A549 (cell line): ENCODE results near the gene GPR139. TPM values are rescaled to one million over a fixed set of nuclear protein-coding genes. Genes with fewer than 3 reads are reported as not detected.

Experiments
- ATAC-seq, 2 experiments: fragments of 200-7000 bp in 1 of 2; fragments of >200 bp in 1 of 2; cut with Nextera tagmentation in 1 of 2; cut with Tn5 transposase in 1 of 2; 3 replicates each; pipeline versions ENCODE4 v1.8.0 to v1.9.1; 2018 to 2020; ENCODE audit warnings: mild to moderate bottlenecking in 1 of 2, moderate library complexity in 1 of 2
- CTCF ChIA-PET: fragments of 300-600 bp; sonication (Branson Sonifier 250); formaldehyde crosslinking; extraction: SDS; loops from one replicate; lab custom pipeline; 2021; ENCODE audit warnings: antibody characterized with exemption, inconsistent platforms; lab: Yijun Ruan, JAX
- POLR2A ChIA-PET: fragments of 350-600 bp; formaldehyde crosslinking; extraction: SDS; loops from one replicate; lab custom pipeline; 2021; ENCODE audit warnings: antibody characterized with exemption, inconsistent platforms; lab: Yijun Ruan, JAX
- DNase-seq, 2 experiments: peaks; one replicate each; pipeline versions ENCODE4 v3.0.0 to v3.0.0-alpha.2; 2011 to 2016; ENCODE audit warnings: low read depth in 1 of 2, low spot score in 1 of 2
- FAIRE-seq: peaks from 2 replicates; lab custom pipeline; 2011; peaks lifted over from hg19 to GRCh38; lab: Jason Lieb, UNC
- H3K27ac ChIP-seq, 2 experiments: fragments of >200 bp; sonication (Bioruptor Twin); formaldehyde crosslinking; 3 replicates each; pipeline ENCODE4 v1.5.1; 2016 to 2017
- H3K4me1 ChIP-seq: fragments of >200 bp; sonication (Bioruptor Twin); formaldehyde crosslinking; 3 replicates; pipeline ENCODE4 v1.6.1; 2016
- H3K4me2 ChIP-seq: fragments of >200 bp; sonication (Bioruptor Twin); formaldehyde crosslinking; 3 replicates; pipeline ENCODE4 v1.6.1; 2016
- H3K4me3 ChIP-seq: fragments of >200 bp; sonication (Bioruptor Twin); formaldehyde crosslinking; 3 replicates; pipeline ENCODE4 v1.5.1; 2016
- H3K9me3 ChIP-seq: fragments of >200 bp; sonication (Bioruptor Twin); formaldehyde crosslinking; 3 replicates; pipeline ENCODE4 v1.6.1; 2016
- CHD2 ChIP-seq: fragments of 150-350 bp; IDR thresholded peaks from 2 replicates; pipeline ENCODE4 v1.6.1; 2014; ENCODE audit warnings: low read length; ENCODE audit not compliant: partially characterized antibody
- CHD4 ChIP-seq: fragments of 200-600 bp; sonication (generic); IDR thresholded peaks from 2 replicates; pipeline ENCODE4 v1.6.1; 2016; ENCODE audit warnings: antibody characterized with exemption, mild to moderate bottlenecking, borderline replicate concordance
- EHMT2 ChIP-seq: fragments of 200-600 bp; sonication (generic); IDR thresholded peaks from 2 replicates; pipeline ENCODE4 v1.6.1; 2016; ENCODE audit warnings: antibody characterized with exemption, low read depth, mild to moderate bottlenecking, moderate library complexity
- ESRRA ChIP-seq: fragments of 150-350 bp; IDR thresholded peaks from 2 replicates; pipeline ENCODE4 v1.6.1; 2014; ENCODE audit warnings: mild to moderate bottlenecking, low read length, borderline replicate concordance
- FOSL2 ChIP-seq, 2 experiments: fragments of 450-650 bp in 1 of 2; fragments of >200 bp in 1 of 2; sonication (Bioruptor Twin) in 1 of 2; formaldehyde crosslinking; IDR thresholded peaks; 2 replicates each; pipeline versions ENCODE4 v1.5.0 to v1.6.1; 2016 to 2020; ENCODE audit warnings: mild to moderate bottlenecking in 1 of 2, moderate library complexity in 1 of 2
- FOXS1 ChIP-seq: fragments of 250-450 bp; sonication (Bioruptor Pico); IDR thresholded peaks from 2 replicates; pipeline ENCODE4 v1.5.0; 2020; ENCODE audit warnings: mild to moderate bottlenecking, moderate library complexity
- JUNB ChIP-seq: fragments of >200 bp; sonication (Bioruptor Twin); formaldehyde crosslinking; IDR thresholded peaks from 2 replicates; pipeline ENCODE4 v1.6.1; 2016
- MAFK ChIP-seq: fragments of 450-650 bp; IDR thresholded peaks from 2 replicates; pipeline ENCODE4 v1.6.1; 2014; ENCODE audit not compliant: partially characterized antibody
- MAX ChIP-seq: IDR thresholded peaks from 2 replicates; pipeline ENCODE4 v1.6.1; 2012
- MYC ChIP-seq: IDR thresholded peaks from 2 replicates; pipeline ENCODE4 v1.6.1; 2012; ENCODE audit warnings: mild to moderate bottlenecking, inconsistent platforms, low read length, improper control_type of control experiment, borderline replicate concordance
- NPAS2 ChIP-seq: fragments of 250-450 bp; sonication (Bioruptor Pico); IDR thresholded peaks from 2 replicates; pipeline ENCODE4 v1.8.0; 2022; ENCODE audit warnings: mild to moderate bottlenecking, moderate library complexity, borderline replicate concordance
- POLR2AphosphoS2 ChIP-seq: conservative IDR thresholded peaks from 2 replicates; pipeline ENCODE4 v1.6.1; 2012; ENCODE audit warnings: low read length, improper control_type of control experiment, inconsistent platforms
- RAD21 ChIP-seq, 2 experiments: fragments of >200 bp in 1 of 2; sonication (Bioruptor Twin) in 1 of 2; formaldehyde crosslinking in 1 of 2; IDR thresholded peaks in 1 of 2; conservative IDR thresholded peaks in 1 of 2; 2 replicates in 1 of 2; 3 replicates in 1 of 2; pipeline ENCODE4 v1.6.1; 2012 to 2018; ENCODE audit warnings: inconsistent platforms in 1 of 2
- RCOR1 ChIP-seq: fragments of 150-350 bp; IDR thresholded peaks from 2 replicates; pipeline ENCODE4 v1.6.1; 2014; ENCODE audit warnings: antibody characterized with exemption, low read length, low read depth
- SREBF2 ChIP-seq: fragments of 450-650 bp; IDR thresholded peaks from 2 replicates; pipeline ENCODE4 v1.6.1; 2014; ENCODE audit warnings: mild to moderate bottlenecking, moderate library complexity
- TFCP2L1 ChIP-seq: fragments of 250-450 bp; sonication (Bioruptor Pico); IDR thresholded peaks from 2 replicates; pipeline ENCODE4 v1.5.0; 2021; ENCODE audit warnings: mild to moderate bottlenecking
- TP53 ChIP-seq: fragments of 250-450 bp; sonication (Bioruptor Pico); IDR thresholded peaks from 2 replicates; pipeline ENCODE4 v1.5.0; 2021; ENCODE audit warnings: mild to moderate bottlenecking, moderate library complexity
- ZC3H11A ChIP-seq: fragments of 450-650 bp; IDR thresholded peaks from 2 replicates; pipeline ENCODE4 v1.6.1; 2014; ENCODE audit warnings: antibody characterized with exemption, mild to moderate bottlenecking
- ZFP36 ChIP-seq: fragments of 450-650 bp; IDR thresholded peaks from 2 replicates; pipeline ENCODE4 v1.6.1; 2014; ENCODE audit warnings: borderline replicate concordance; ENCODE audit not compliant: partially characterized antibody
- ZSCAN20 ChIP-seq: fragments of 250-450 bp; sonication (Bioruptor Pico); IDR thresholded peaks from 2 replicates; pipeline ENCODE4 v1.8.0; 2022; ENCODE audit warnings: mild to moderate bottlenecking, moderate library complexity
- WGBS: methylation state at CpG from one replicate; pipeline ENCODE4 v1.1.6; 2017; ENCODE audit errors: missing lambda C conversion rate; 5-methylcytosine and 5-hydroxymethylcytosine counted together
- polyA plus RNA-seq, 4 experiments: library from polyadenylated mRNA; depleted of rRNA in 3 of 4; stranded (reverse); fragments of >200 nt; fragmentation: RNase III in 1 of 4; extraction: RNeasy Plus Mini Kit Qiagen cat#74134 plus additional on column Dnase treatment in 1 of 4; gene quantifications; 2 replicates in 3 of 4; 3 replicates in 1 of 4; pipeline ENCODE4 v1.2.3, GENCODE V29; 2011 to 2017
- TF ChIP-seq, protein P1 (sequence below): fragments of >200 bp; sonication (Bioruptor Twin); formaldehyde crosslinking; IDR thresholded peaks from 2 replicates; pipeline ENCODE4 v1.6.1; 2016
- TF ChIP-seq, protein P2 (sequence below): fragments of 250-450 bp; sonication (Bioruptor Pico); IDR thresholded peaks from 2 replicates; pipeline ENCODE4 v1.5.0; 2020; ENCODE audit warnings: low read depth, mild to moderate bottlenecking, moderate library complexity
- TF ChIP-seq, protein P3 (sequence below): fragments of >200 bp; sonication (Bioruptor Twin); formaldehyde crosslinking; IDR thresholded peaks from 3 replicates; pipeline ENCODE4 v1.6.1; 2016
- TF ChIP-seq, protein P4 (sequence below): fragments of 250-450 bp; sonication (Bioruptor Pico); IDR thresholded peaks from 2 replicates; pipeline ENCODE4 v1.5.0; 2021; ENCODE audit warnings: mild to moderate bottlenecking, moderate library complexity, borderline replicate concordance
- TF ChIP-seq, protein P5 (sequence below): fragments of 150-350 bp; IDR thresholded peaks from 2 replicates; pipeline ENCODE4 v1.6.1; 2014; ENCODE audit warnings: low read depth, mild to moderate bottlenecking, low read length

Gene GPR139
- polyA plus RNA-seq, 2 of the 4 experiments (the other 2 are of a cell fraction): not detected

- TF ChIP-seq, protein P1, sequence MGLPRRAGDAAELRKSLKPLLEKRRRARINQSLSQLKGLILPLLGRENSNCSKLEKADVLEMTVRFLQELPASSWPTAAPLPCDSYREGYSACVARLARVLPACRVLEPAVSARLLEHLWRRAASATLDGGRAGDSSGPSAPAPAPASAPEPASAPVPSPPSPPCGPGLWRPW: no peak
- no peak for TF ChIP-seq NPAS2 (CRISPR knock-in tag)
- TF ChIP-seq EHMT2: no peak
- TF ChIP-seq MYC: no peak
Observed at GRCh38 chr16:20042848-20043247, 30.8 kb downstream of the GPR139 start (continued).

- WGBS: 2% methylated on average over 4 of the region's 4 CpGs
- Histone ChIP-seq H3K4me3 (no peak overlapping the region), H3K27ac (no peak overlapping the region), H3K9me3 (no peaks in the 10 kb centered on the region), H3K4me1 (no peaks in the 10 kb centered on the region), H3K4me2 (no peak overlapping the region)
- ChIA-PET CTCF (interaction anchor here (1.4 kb wide), 1 partner anchor 258 kb away, joined by 3 read pairs; no protein-coding TSS in a partner anchor), POLR2A (no interaction called here)
- no peak for TF ChIP-seq FOXS1 (CRISPR knock-in tag)
- no peak for TF ChIP-seq SREBF2
- no peak for TF ChIP-seq CHD2
- TF ChIP-seq, protein P2, sequence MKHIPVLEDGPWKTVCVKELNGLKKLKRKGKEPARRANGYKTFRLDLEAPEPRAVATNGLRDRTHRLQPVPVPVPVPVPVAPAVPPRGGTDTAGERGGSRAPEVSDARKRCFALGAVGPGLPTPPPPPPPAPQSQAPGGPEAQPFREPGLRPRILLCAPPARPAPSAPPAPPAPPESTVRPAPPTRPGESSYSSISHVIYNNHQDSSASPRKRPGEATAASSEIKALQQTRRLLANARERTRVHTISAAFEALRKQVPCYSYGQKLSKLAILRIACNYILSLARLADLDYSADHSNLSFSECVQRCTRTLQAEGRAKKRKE (CRISPR knock-in tag): no peak
- TF ChIP-seq ZFP36: no peak
- TF ChIP-seq, protein P1: no peak
- TF ChIP-seq ZSCAN20: no peak
- TF ChIP-seq TP53 (CRISPR knock-in tag): no peak
- no peak for TF ChIP-seq CHD4
- no peak for TF ChIP-seq MAFK
- no peak for TF ChIP-seq RCOR1
- no peak for TF ChIP-seq FOSL2 (IDR thresholded peaks at IDR 0.05)
- no peak for TF ChIP-seq FOSL2 (CRISPR knock-in tag; IDR thresholded peaks at IDR 0.05)
- TF ChIP-seq, protein P3, sequence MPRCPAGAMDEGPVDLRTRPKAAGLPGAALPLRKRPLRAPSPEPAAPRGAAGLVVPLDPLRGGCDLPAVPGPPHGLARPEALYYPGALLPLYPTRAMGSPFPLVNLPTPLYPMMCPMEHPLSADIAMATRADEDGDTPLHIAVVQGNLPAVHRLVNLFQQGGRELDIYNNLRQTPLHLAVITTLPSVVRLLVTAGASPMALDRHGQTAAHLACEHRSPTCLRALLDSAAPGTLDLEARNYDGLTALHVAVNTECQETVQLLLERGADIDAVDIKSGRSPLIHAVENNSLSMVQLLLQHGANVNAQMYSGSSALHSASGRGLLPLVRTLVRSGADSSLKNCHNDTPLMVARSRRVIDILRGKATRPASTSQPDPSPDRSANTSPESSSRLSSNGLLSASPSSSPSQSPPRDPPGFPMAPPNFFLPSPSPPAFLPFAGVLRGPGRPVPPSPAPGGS: no peak
- TF ChIP-seq MAX: no peak
- TF ChIP-seq, protein P4, sequence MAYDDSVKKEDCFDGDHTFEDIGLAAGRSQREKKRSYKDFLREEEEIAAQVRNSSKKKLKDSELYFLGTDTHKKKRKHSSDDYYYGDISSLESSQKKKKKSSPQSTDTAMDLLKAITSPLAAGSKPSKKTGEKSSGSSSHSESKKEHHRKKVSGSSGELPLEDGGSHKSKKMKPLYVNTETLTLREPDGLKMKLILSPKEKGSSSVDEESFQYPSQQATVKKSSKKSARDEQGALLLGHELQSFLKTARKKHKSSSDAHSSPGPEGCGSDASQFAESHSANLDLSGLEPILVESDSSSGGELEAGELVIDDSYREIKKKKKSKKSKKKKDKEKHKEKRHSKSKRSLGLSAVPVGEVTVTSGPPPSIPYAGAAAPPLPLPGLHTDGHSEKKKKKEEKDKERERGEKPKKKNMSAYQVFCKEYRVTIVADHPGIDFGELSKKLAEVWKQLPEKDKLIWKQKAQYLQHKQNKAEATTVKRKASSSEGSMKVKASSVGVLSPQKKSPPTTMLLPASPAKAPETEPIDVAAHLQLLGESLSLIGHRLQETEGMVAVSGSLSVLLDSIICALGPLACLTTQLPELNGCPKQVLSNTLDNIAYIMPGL (CRISPR knock-in tag): no peak
- FAIRE-seq (no peak), DNase-seq (no peak), ATAC-seq (no peak)
Observed at GRCh38 chr16:20041924-20042596, 31.6 kb downstream of the GPR139 start.

- FAIRE-seq: no peak
- CTCF ChIA-PET: interaction anchor here (1.3 kb wide), 2 partner anchors 25 to 44 kb away, joined by 3 to 5 read pairs; no protein-coding TSS in a partner anchor
- 6% methylated on average over 4 of the region's 4 CpGs for WGBS
- TF ChIP-seq, protein P3: no peak
- TF ChIP-seq ESRRA: no peak
- TF ChIP-seq TFCP2L1 (CRISPR knock-in tag): no peak
- no peak for TF ChIP-seq ZC3H11A
- no peak for TF ChIP-seq POLR2AphosphoS2
- TF ChIP-seq, protein P2 (CRISPR knock-in tag): no peak
- TF ChIP-seq RAD21 (conservative IDR thresholded peaks at IDR 0.05 in 1 of 2, IDR thresholded peaks at IDR 0.05 in 1 of 2): no peak
- TF ChIP-seq, protein P5, sequence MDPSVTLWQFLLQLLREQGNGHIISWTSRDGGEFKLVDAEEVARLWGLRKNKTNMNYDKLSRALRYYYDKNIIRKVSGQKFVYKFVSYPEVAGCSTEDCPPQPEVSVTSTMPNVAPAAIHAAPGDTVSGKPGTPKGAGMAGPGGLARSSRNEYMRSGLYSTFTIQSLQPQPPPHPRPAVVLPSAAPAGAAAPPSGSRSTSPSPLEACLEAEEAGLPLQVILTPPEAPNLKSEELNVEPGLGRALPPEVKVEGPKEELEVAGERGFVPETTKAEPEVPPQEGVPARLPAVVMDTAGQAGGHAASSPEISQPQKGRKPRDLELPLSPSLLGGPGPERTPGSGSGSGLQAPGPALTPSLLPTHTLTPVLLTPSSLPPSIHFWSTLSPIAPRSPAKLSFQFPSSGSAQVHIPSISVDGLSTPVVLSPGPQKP: no peak
- no peak for TF ChIP-seq CHD2
- TF ChIP-seq JUNB: no peak
- TF ChIP-seq ZSCAN20: no peak
Observed at GRCh38 chr16:20040011-20040410, 33.7 kb downstream of the GPR139 start.

More at GRCh38 chr16:20040011-20040410, 33.7 kb downstream of the GPR139 start:
- Histone ChIP-seq H3K4me1 (no peaks in the 10 kb centered on the region), H3K9me3 (no peaks in the 10 kb centered on the region; the same call in 2 of the 3 replicates), H3K4me2 (no peak overlapping the region), H3K27ac (no peak overlapping the region), H3K4me3 (no peak overlapping the region)
- POLR2A ChIA-PET: no interaction called here
- ATAC-seq (no peak), DNase-seq (no peak)
